MCF 10A (cell line): ENCODE data around the gene ESAM. TPM values are rescaled to one million over a fixed set of nuclear protein-coding genes. Genes with fewer than 3 reads are reported as not detected.

ENCODE experiments used
- BruUV-seq: library from RNA; stranded (reverse); fragments of 400-500 nt; replicated peaks from 2 replicates; lab custom pipeline; 2021; lab: Mats Ljungman, UMichigan
- CTCF ChIA-PET: fragments of 300-600 bp; sonication (Branson Sonifier 250); formaldehyde crosslinking; extraction: SDS; loops from one replicate; lab custom pipeline; 2021; ENCODE audit warnings: antibody characterized with exemption, inconsistent platforms; lab: Yijun Ruan, JAX
- POLR2A ChIA-PET: fragments of 300-600, 350-650 bp; sonication (Branson Sonifier 250); formaldehyde crosslinking; extraction: SDS; loops from one replicate; lab custom pipeline; 2020; ENCODE audit warnings: antibody characterized with exemption, inconsistent platforms; lab: Yijun Ruan, JAX
- DNase-seq: peaks from one replicate; pipeline ENCODE4 v3.0.0-alpha.2; 2018; ENCODE audit not compliant: unreplicated experiment
- H3K27ac Mint-ChIP-seq: one replicate; pipeline ENCODE4 v1.8.0; 2022; ENCODE audit warnings: mild to moderate bottlenecking, low read depth, mixed read lengths; ENCODE audit not compliant: unreplicated experiment
- H3K27me3 Mint-ChIP-seq: one replicate; pipeline ENCODE4 v1.8.0; 2022; ENCODE audit warnings: mixed read lengths; ENCODE audit not compliant: insufficient read depth, unreplicated experiment
- H3K36me3 Mint-ChIP-seq: one replicate; pipeline ENCODE4 v1.8.0; 2022; ENCODE audit warnings: mild to moderate bottlenecking, moderate library complexity, mixed read lengths; ENCODE audit not compliant: insufficient read depth, unreplicated experiment
- H3K4me1 Mint-ChIP-seq: one replicate; pipeline ENCODE4 v1.8.0; 2022; ENCODE audit warnings: mixed read lengths; ENCODE audit not compliant: insufficient read depth, unreplicated experiment
- H3K4me3 Mint-ChIP-seq: one replicate; pipeline ENCODE4 v1.8.0; 2022; ENCODE audit warnings: mild to moderate bottlenecking, moderate library complexity, mixed read lengths; ENCODE audit not compliant: unreplicated experiment
- H3K9me3 Mint-ChIP-seq: one replicate; pipeline ENCODE4 v1.8.0; 2022; ENCODE audit warnings: mixed read lengths; ENCODE audit not compliant: unreplicated experiment
- CTCF ChIP-seq: fragments of 200-600 bp; IDR thresholded peaks from one replicate; pipeline ENCODE4 v1.8.0; 2022; ENCODE audit warnings: antibody characterized with exemption, mild to moderate bottlenecking; ENCODE audit not compliant: unreplicated experiment
- intact Hi-C: fragments of 100-400 bp; cut with micrococcal nuclease; formaldehyde crosslinking; loops from 2 replicates; pipeline ENCODE4 v1.14.1; 2022
- total RNA-seq: library from RNA; stranded (reverse); gene quantifications from 2 replicates; pipeline ENCODE4 v1.2.3, GENCODE V29; 2022

ESAM gene
- total RNA-seq, 1 experiment from 2014 or later: 0.19 TPM

- Mint-ChIP-seq H3K27ac (no peak overlapping the region), H3K36me3 (no peaks in the 10 kb centered on the region), H3K27me3 (no peaks in the 10 kb centered on the region), H3K4me1 (peaks cover 16% of the 10 kb centered on the region), H3K9me3 (no peaks in the 10 kb centered on the region), H3K4me3 (no peak overlapping the region)
- CTCF ChIA-PET: interaction anchor here (0.6 to 1.1 kb wide), 2 partner anchors 25 to 120 kb away, joined by 3 to 5 read pairs; no protein-coding TSS in a partner anchor
- no peak for TF ChIP-seq CTCF
- DNase-seq: no peak
- POLR2A ChIA-PET: interaction anchor here (0.6 to 1.5 kb wide), 3 partner anchors 10 to 17 kb away, joined by 3 to 9 read pairs (median 6); no protein-coding TSS in a partner anchor
- no TSS peak for BruUV-seq
- intact Hi-C loops: no loop called here
Observed at GRCh38 chr11:124788521-124788920, 26.4 kb upstream of the ESAM start.

- DNase-seq: no peak
- ChIA-PET CTCF (interaction anchor here (0.6 to 3.2 kb wide), 6 partner anchors 10 to 124 kb away, joined by 3 to 18 read pairs (median 4); no protein-coding TSS in a partner anchor), POLR2A (interaction anchor here (0.6 to 1.1 kb wide), 2 partner anchors 16 to 130 kb away, joined by 3 read pairs; partner anchors contain the start of gene MSANTD2)
- H3K9me3 Mint-ChIP-seq: no peaks in the 10 kb centered on the region
- H3K4me1 Mint-ChIP-seq: no peaks in the 10 kb centered on the region
- intact Hi-C loops: no loop called here
- H3K27me3 Mint-ChIP-seq: no peaks in the 10 kb centered on the region
- H3K36me3 Mint-ChIP-seq: no peaks in the 10 kb centered on the region
- no TSS peak for BruUV-seq
- H3K27ac Mint-ChIP-seq: no peak overlapping the region
- no peak for TF ChIP-seq CTCF
- no peak overlapping the region for H3K4me3 Mint-ChIP-seq
Observed at GRCh38 chr11:124784051-124784450, 22.0 kb upstream of the ESAM start.

- no peak overlapping the region for H3K27ac Mint-ChIP-seq
- H3K4me1 Mint-ChIP-seq: no peaks in the 10 kb centered on the region
- DNase-seq: no peak
- ChIA-PET POLR2A (interaction anchor here (1.1 kb wide), 1 partner anchor 17 kb away, joined by 3 read pairs; the partner anchor contains the start of gene MSANTD2), CTCF (interaction anchor here (0.5 to 3.2 kb wide), 7 partner anchors 10 to 1141 kb away, joined by 3 to 18 read pairs (median 4); no protein-coding TSS in a partner anchor)
- H3K27me3 Mint-ChIP-seq: no peaks in the 10 kb centered on the region
- intact Hi-C loops: no loop called here
- BruUV-seq: no TSS peak
- TF ChIP-seq CTCF: no peak
- H3K36me3 Mint-ChIP-seq: peaks cover 6% of the 10 kb centered on the region
- H3K4me3 Mint-ChIP-seq: no peak overlapping the region
- H3K9me3 Mint-ChIP-seq: no peaks in the 10 kb centered on the region
Observed at GRCh38 chr11:124783002-124783401, 20.9 kb upstream of the ESAM start.

- H3K4me3 Mint-ChIP-seq: no peak overlapping the region
- POLR2A ChIA-PET: interaction anchor here (1.0 kb wide), 1 partner anchor 23 kb away, joined by 5 read pairs; no protein-coding TSS in a partner anchor
- no peak for TF ChIP-seq CTCF
- H3K27me3 Mint-ChIP-seq: no peaks in the 10 kb centered on the region
- no peak for DNase-seq
- intact Hi-C loops: no loop called here
- CTCF ChIA-PET: interaction anchor here (0.6 to 2.2 kb wide), 7 partner anchors 11 to 1161 kb away, joined by 3 to 20 read pairs (median 5); partner anchors contain the start of gene ESAM
- no TSS peak for BruUV-seq
- peaks cover 6% of the 10 kb centered on the region for H3K36me3 Mint-ChIP-seq
- no peaks in the 10 kb centered on the region for H3K9me3 Mint-ChIP-seq
- H3K4me1 Mint-ChIP-seq: no peaks in the 10 kb centered on the region
- H3K27ac Mint-ChIP-seq: no peak overlapping the region
Observed at GRCh38 chr11:124779568-124779967, 17.5 kb upstream of the ESAM start.
